DMS114 treated with DMSO at 0.1 percent for 48 hours (cell line): ENCODE data around the gene SHISA4.
"Not testable (repeated sequence)": the region's sequence is repeated elsewhere in the genome, so short reads cannot be mapped to it uniquely, and the experiment has no call there.

Experiments
- DNase-seq: peaks from one replicate; lab custom pipeline; 2025; ENCODE audit not compliant: unreplicated experiment; lab: John Stamatoyannopoulos, UW

SHISA4 gene

DNA sequence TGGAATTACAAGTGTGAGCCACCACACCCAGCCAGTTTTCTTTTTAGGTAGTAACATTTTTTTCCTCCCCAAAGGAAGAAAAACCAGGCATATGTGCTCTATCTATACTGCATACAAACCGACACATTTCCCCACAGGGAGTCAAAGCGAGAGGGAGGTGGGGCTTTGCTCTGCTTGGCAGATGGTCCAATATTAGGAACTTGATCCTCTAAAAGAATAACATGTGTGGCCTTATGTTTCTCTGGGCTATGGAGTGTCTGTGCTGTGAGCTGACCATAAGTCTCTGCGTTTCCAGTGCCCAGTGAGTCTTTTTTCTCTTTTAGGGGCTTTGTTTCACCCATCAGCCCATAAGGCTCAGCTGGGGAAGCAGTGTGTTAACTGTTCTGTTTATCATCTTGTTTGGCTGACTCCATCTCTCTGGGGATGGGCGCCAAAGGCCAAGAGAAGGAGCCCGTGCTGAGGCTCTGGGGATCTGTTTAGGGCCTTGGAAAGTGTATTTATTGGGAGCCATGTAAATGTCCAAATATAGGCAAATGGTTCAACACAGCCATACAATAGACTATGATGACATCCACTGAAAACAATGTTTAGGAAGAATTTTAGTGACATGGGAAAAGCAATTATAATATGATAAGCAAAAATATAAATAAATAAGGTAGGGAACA lies 37.4 kb downstream of the SHISA4 start:
- no peak for DNase-seq

DNA sequence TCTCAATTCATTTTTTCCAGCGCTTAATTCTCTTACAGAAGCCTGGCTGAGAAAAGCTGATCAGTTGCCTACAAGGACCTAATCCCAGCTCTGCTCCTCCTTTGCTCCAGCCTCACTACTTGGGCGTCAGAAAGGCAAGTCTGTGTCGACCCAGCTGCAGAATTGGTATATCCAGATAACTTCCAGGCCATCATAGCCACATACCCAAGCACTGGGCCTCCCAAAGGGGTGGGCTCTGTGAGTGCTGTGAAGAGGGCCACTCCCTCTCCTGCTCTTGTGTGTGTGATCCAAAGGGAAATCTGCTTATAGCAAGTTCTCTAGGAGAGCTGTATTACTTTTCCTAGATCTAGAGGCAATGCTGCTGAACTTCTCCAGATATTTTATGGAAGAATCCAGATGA lies 39.6 kb downstream of the SHISA4 start:
- no peak for DNase-seq

- no peak for DNase-seq
Observed at GRCh38 chr1:201930137-201930536, 41.4 kb downstream of the SHISA4 start.

GRCh38 chr1:201930803-201931202 lies 42.1 kb downstream of the SHISA4 start:
- no peak for DNase-seq

DNA sequence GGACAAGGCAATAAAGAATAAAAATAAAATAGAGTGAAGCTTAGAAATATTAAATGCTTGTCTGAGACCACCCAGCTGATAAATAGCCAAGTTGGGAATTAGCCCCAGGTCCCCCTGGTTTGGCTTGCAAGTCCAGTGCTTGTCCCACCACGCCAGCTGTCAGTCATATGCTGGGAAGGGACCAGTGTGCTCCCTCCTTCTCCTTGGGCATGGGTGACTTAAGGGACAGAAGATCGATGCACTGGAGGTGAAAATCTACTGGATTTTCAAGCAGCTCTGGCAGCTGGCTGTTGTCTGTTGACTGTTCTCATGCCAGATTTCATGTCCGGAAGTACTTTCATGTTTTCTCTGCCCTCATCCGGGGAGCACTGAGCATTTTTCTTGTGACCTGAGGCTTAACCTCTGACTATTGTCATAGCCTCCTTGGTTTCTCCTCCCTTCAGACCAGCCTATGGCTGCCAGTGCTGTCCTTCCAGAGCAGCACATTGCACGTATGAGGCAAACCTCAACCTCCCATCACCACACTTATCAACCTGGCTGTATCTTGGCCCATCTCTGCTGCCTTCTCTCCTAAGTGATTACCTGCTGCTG lies 45.2 kb downstream of the SHISA4 start:
- no peak for DNase-seq

DNA sequence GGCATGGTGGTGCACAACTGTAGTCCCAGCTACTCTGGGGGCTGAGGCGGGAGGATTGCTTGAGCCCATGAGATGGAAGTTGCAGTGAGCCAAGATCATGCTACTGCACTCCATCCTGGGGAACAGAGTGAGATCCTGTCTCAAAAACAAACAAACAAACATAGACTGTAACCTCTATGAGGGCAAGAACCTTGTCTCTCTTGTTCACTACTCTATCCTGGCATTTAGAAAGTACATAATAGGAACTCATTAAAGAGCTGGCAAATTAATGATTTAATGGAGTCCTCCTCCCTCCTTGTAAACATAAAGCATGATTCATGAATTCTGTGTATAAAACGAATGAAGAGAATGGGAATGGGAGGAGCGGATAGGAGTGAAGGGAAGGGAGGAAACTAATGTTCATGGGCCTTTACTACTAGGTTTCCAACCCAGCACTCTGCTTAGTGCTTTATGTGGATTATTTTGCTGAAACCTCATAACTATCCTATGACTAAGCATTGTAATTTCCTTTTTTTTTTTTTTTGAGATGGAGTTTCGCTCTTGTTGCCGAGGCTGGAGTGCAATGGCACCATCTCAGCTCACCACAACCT lies 49.0 kb downstream of the SHISA4 start:
- no peak for DNase-seq

DNA sequence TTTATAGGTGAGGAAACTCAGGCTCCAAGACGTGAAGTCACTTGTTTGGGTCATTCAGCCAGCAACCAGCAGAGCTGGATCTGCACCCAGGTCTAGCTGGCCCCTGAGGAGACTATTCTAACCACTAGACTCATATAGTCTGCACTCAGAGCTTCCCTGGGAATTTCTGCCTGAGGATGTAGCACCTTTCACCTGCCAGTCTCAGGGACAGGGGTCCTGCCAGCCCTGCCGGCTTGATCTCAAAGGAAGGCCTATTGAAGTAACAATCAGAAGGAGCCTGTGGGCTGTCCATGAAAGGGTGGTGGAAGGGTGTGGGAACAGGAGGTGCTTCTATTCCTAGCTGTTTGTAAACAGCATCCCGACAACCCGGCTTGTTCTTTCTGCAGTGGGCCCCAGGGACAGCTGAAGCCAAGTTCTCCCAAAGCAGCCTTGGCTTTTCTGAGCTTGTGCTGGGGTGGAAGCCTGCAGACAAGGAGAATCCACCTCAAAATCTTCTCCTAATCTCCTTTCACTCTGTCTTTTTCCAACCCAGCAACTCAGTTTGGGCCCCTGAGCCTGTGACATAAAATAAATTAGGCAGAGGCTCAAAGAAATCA lies 49.8 kb downstream of the SHISA4 start:
- no peak for DNase-seq

DNA sequence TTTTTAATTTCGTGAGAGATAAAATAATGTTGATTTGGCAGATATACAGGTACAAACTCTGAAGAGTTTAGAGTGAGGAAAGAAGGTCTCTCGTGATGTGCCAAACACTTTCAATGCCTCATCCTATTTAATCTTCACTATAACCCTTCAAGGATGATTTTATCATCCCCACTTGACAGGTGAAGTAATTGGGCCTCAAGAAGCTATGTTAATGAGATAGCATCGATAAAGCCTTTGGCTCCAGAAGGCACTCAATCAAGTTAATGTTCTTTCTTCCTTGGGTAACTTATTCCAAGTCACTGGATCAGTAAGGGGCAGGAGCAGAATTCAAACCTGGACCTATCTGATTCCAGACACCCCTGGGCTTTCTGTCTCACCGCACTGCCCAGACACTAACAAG lies 50.5 kb downstream of the SHISA4 start:
- DNase-seq = no peak

DNA sequence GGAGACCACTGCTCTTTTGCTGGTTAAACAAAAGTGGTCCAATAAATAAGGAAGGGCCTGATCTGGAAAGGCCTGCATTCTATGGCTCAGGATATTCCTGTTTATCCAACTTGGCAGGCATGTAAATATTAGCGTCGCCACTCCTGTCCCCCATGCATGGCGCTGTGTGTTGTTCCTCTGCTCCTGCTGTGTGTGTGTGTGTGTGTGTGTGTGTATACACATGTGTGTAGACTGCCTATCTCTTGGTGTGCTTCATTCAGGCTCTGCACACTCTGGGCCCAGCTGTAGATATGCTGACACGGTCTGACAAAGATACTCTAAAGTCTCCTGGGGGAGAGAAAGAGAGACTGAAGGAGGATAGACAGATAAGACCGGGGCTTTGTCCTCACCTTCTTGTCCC lies 50.9 kb downstream of the SHISA4 start:
- no peak for DNase-seq

GRCh38 chr1:201940316-201940715 lies 51.6 kb downstream of the SHISA4 start:
- DNase-seq = not testable (repeated sequence)

DNA sequence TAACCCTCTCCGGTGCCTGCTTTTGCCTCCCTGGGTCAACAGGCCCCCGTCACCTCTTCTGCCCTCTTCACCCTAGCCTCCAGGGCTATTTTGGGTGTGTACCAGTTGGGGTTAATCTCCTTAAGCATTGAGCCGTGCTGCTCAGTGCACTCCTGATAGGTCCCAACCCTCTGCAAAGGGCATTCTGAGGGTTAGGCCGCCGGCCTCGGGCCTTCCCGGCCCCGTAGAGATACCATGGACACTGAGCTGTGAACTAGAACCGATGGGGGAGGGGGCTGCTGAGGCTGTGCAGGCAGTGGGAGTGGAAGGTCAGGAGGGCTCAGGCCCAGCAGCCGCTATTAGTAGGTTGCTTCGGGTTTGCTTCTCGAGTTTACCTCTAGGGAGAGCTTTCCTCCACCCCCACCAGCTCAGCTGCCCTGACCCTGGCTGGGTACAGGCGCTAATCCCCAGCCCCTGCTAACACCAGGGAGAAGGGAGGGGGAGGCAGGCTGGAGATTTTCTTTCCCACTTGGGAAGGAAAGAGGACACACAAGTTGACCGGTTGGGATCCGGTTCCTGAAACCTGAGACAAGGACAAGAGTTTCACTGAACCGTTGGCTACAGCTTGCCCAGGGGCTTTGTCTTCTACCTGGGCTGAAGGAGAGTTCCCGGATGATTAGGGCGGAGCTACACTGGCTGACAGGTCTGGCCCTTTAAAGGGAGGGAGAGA lies 52.9 kb downstream of the SHISA4 start:
- DNase-seq = no peak

GRCh38 chr1:201942129-201942495 lies 53.4 kb downstream of the SHISA4 start:
- no peak for DNase-seq
